ENCODE results near the gene NAALADL2.

- no peak for TF ChIP-seq CTCF (conservative IDR thresholded peaks at IDR 0.05; ENCODE audit: low read depth, low read length)
- TF ChIP-seq EZH2 (IDR thresholded peaks at IDR 0.05; ENCODE audit: low read length, unreplicated experiment): no peak
- no peak for TF ChIP-seq EZH2phosphoT487 (IDR thresholded peaks at IDR 0.05; ENCODE audit: borderline replicate concordance, low read length)
Measured at GRCh38 chr3:174815750-174816149, 43.4 kb upstream of the NAALADL2 start.
